ENCODE measurements around the gene PARK7. TPM values are rescaled to one million over a fixed set of nuclear protein-coding genes. Genes with fewer than 3 reads are reported as not detected.

The PARK7 gene
- total RNA-seq, 1 donor from 2014 or later = 196 TPM

DNA sequence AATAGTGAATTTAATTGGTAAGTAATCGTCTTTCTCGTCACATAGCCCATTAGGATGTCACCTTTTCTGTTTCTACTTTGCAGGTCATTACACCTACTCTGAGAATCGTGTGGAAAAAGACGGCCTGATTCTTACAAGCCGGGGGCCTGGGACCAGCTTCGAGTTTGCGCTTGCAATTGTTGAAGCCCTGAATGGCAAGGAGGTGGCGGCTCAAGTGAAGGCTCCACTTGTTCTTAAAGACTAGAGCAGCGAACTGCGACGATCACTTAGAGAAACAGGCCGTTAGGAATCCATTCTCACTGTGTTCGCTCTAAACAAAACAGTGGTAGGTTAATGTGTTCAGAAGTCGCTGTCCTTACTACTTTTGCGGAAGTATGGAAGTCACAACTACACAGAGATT lies 23.3 kb downstream of the PARK7 start:
- Mint-ChIP-seq H3K27ac (ENCODE audit: unreplicated experiment) (no peak overlapping the region), H3K9me3 (ENCODE audit: unreplicated experiment) (no peaks in the 10 kb centered on the region), H3K4me3 (ENCODE audit: unreplicated experiment) (no peak overlapping the region), H3K36me3 (ENCODE audit: unreplicated experiment) (no peaks in the 10 kb centered on the region), H3K27me3 (ENCODE audit: unreplicated experiment) (no peaks in the 10 kb centered on the region), H3K4me1 (ENCODE audit: low read depth, unreplicated experiment) (no peaks in the 10 kb centered on the region)
- no peak for DNase-seq
- TF ChIP-seq, protein P1, sequence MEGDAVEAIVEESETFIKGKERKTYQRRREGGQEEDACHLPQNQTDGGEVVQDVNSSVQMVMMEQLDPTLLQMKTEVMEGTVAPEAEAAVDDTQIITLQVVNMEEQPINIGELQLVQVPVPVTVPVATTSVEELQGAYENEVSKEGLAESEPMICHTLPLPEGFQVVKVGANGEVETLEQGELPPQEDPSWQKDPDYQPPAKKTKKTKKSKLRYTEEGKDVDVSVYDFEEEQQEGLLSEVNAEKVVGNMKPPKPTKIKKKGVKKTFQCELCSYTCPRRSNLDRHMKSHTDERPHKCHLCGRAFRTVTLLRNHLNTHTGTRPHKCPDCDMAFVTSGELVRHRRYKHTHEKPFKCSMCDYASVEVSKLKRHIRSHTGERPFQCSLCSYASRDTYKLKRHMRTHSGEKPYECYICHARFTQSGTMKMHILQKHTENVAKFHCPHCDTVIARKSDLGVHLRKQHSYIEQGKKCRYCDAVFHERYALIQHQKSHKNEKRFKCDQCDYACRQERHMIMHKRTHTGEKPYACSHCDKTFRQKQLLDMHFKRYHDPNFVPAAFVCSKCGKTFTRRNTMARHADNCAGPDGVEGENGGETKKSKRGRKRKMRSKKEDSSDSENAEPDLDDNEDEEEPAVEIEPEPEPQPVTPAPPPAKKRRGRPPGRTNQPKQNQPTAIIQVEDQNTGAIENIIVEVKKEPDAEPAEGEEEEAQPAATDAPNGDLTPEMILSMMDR (IDR thresholded peaks at IDR 0.05; ENCODE audit: partially characterized antibody, unreplicated experiment) = no peak

DNA sequence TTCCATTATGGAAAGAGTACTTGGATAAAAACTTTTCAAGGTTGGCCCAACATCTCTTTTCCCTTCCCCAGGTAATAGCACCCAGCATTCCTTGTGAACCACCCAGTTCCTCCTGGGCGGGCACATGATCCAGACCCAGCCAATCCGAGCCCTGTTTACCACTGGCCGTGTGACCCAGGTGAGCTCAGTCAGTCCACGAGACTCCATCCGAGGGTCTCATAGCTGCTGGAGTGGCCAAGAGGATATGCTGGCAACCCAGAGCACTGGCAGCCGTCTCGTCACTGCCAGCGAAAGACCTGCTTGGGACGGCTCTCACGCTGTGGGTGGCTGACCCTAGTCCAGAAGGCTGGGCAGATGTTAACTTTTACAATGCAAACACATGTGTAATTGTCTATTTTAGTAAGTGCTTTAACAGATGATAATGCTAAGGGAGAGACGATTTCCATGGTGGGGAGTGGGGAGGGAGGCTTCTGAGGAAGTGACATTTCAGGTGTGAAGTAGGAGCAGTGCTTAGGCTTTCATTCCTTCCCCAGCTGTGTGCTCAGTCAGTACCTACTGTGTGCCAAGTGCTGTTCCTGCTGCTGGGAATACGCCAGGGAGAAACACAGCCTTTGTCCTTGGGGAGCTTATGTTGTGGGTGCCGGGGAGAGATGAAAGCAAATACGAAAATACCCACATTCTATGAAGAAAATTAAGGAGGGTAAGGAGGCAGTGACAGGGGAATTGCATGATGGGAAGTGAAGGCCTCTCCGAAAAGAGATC lies 24.5 kb downstream of the PARK7 start:
- TF ChIP-seq, protein P1 (IDR thresholded peaks at IDR 0.05; ENCODE audit: partially characterized antibody, unreplicated experiment) = no peak
- no peak overlapping the region for H3K27ac Mint-ChIP-seq (ENCODE audit: unreplicated experiment)
- no peaks in the 10 kb centered on the region for H3K4me1 Mint-ChIP-seq (ENCODE audit: low read depth, unreplicated experiment)
- no peaks in the 10 kb centered on the region for H3K9me3 Mint-ChIP-seq (ENCODE audit: unreplicated experiment)
- no peak for DNase-seq
- peaks cover 2% of the 10 kb centered on the region for H3K27me3 Mint-ChIP-seq (ENCODE audit: unreplicated experiment)
- no peak overlapping the region for H3K4me3 Mint-ChIP-seq (ENCODE audit: unreplicated experiment)
- H3K36me3 Mint-ChIP-seq (ENCODE audit: unreplicated experiment) = no peaks in the 10 kb centered on the region

DNA sequence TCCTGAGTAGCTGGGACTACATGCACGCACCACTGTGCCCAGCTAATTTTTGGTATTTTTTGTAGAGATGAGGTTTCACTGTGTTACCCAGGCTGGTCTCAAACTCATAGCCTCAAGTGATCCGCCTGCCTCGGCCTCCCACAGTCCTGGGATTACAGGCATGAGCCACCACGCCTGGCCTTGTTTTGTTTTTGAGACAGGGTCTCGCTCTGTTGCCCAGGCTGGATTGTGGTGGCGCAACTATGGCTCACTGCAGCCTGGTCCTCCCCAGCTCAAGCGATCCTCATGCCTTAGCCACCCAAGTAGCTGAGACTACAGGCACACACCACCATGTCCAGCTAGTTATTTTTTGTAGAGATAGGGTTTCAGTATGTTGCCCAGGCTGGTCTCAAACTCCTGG lies 26.0 kb downstream of the PARK7 start:
- H3K36me3 Mint-ChIP-seq (ENCODE audit: unreplicated experiment) = no peaks in the 10 kb centered on the region
- H3K4me1 Mint-ChIP-seq (ENCODE audit: low read depth, unreplicated experiment) = no peaks in the 10 kb centered on the region
- H3K27ac Mint-ChIP-seq (ENCODE audit: unreplicated experiment) = no peak overlapping the region
- H3K27me3 Mint-ChIP-seq (ENCODE audit: unreplicated experiment) = peaks cover 2% of the 10 kb centered on the region
- no peak for DNase-seq
- TF ChIP-seq, protein P1 (IDR thresholded peaks at IDR 0.05; ENCODE audit: partially characterized antibody, unreplicated experiment) = no peak
- H3K9me3 Mint-ChIP-seq (ENCODE audit: unreplicated experiment) = peaks cover 3% of the 10 kb centered on the region
- H3K4me3 Mint-ChIP-seq (ENCODE audit: unreplicated experiment) = no peak overlapping the region

DNA sequence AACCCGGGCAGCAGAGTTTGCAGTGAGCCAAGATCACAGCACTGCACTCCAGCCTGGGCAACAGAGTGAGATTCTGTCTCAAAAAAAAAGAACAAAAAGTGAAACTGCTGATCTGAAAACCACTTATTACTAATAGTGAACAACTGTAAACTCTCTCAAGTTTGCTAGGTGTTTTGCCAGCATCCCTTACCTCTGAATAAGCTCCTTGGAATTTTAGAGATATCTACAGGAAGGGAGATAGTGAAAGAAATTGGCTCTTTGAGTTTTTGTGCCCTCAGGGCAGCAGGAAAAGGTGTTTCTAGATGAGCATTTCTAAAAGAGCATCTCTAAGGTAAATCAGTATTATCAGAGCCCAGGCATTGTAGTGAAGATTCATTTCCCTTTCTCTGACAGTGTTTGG lies 27.1 kb downstream of the PARK7 start:
- H3K4me1 Mint-ChIP-seq (ENCODE audit: low read depth, unreplicated experiment) = no peaks in the 10 kb centered on the region
- H3K27me3 Mint-ChIP-seq (ENCODE audit: unreplicated experiment) = peaks cover 2% of the 10 kb centered on the region
- TF ChIP-seq, protein P1 (IDR thresholded peaks at IDR 0.05; ENCODE audit: partially characterized antibody, unreplicated experiment) = no peak
- no peak for DNase-seq
- no peak overlapping the region for H3K4me3 Mint-ChIP-seq (ENCODE audit: unreplicated experiment)
- peaks cover 3% of the 10 kb centered on the region for H3K9me3 Mint-ChIP-seq (ENCODE audit: unreplicated experiment)
- no peak overlapping the region for H3K27ac Mint-ChIP-seq (ENCODE audit: unreplicated experiment)
- H3K36me3 Mint-ChIP-seq (ENCODE audit: unreplicated experiment) = no peaks in the 10 kb centered on the region

DNA sequence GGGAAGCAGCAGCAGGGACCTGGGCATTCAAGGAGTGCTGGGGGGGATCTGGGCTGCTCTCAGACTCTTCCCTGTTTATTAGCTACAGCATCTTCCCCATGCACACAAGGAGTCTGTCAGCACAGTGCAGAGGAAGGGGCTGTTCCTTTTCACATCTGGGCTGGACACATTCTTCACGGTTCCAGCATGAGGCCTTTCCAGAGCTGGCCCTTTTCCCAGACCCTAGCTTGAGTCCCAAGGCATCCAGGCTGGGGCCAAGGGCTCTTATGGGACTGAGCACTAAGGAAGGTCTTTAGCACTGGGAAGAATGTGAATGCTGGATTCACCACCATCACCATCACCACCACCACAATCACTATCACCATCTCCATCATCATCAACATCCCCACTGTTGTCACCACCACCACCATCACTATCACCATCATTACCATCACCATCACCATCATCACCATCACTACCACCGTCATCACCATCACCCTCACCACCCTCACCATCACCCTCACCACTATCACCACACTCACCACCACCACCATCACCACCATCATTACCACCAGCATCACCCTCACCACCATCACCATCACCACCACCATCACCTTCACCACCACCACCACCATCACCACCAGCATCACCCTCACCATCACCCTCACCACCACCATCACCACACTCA lies 28.4 kb downstream of the PARK7 start:
- Mint-ChIP-seq H3K4me1 (ENCODE audit: low read depth, unreplicated experiment) (no peaks in the 10 kb centered on the region), H3K4me3 (ENCODE audit: unreplicated experiment) (no peak overlapping the region), H3K27me3 (ENCODE audit: unreplicated experiment) (peaks cover 2% of the 10 kb centered on the region), H3K27ac (ENCODE audit: unreplicated experiment) (no peak overlapping the region), H3K36me3 (ENCODE audit: unreplicated experiment) (no peaks in the 10 kb centered on the region), H3K9me3 (ENCODE audit: unreplicated experiment) (peaks cover 4% of the 10 kb centered on the region)
- TF ChIP-seq, protein P1 (IDR thresholded peaks at IDR 0.05; ENCODE audit: partially characterized antibody, unreplicated experiment) = no peak
- DNase-seq = no peak

Data from glutamatergic neuron (in vitro differentiated cells).